Effector memory CD4-positive, alpha-beta T cell (primary cell): ENCODE measurements around the gene DCDC2B.

Experiments
- DNase-seq, 3 donors: peaks; one replicate each; pipeline ENCODE4 v3.0.0-alpha.2; 2020
- H3K27ac ChIP-seq: 2 replicates; pipeline ENCODE4 v1.7.0; 2013; ENCODE audit warnings: mild to moderate bottlenecking, low read length, moderate library complexity; ENCODE audit not compliant: insufficient read depth, poor library complexity, severe bottlenecking
- H3K27me3 ChIP-seq: replicated peaks from 2 replicates; pipeline ENCODE4 v1.7.0; 2013; ENCODE audit warnings: mild to moderate bottlenecking, low read length; ENCODE audit not compliant: insufficient read depth, control insufficient read depth, poor library complexity, severe bottlenecking
- H3K36me3 ChIP-seq: 2 replicates; pipeline ENCODE4 v1.7.0; 2013; ENCODE audit warnings: mild to moderate bottlenecking, low read length, moderate library complexity; ENCODE audit not compliant: control insufficient read depth, insufficient read depth
- H3K4me1 ChIP-seq: 2 replicates; pipeline ENCODE4 v1.7.0; 2013; ENCODE audit warnings: low read length, mild to moderate bottlenecking; ENCODE audit not compliant: control insufficient read depth, insufficient read depth, poor library complexity, severe bottlenecking
- H3K4me3 ChIP-seq: 2 replicates; pipeline ENCODE4 v1.7.0; 2013; ENCODE audit warnings: low read length, low read depth, mild to moderate bottlenecking; ENCODE audit not compliant: insufficient read depth, poor library complexity, severe bottlenecking
- H3K9me3 ChIP-seq: 2 replicates; pipeline ENCODE4 v1.7.0; 2013; ENCODE audit warnings: mild to moderate bottlenecking, low read length, moderate library complexity; ENCODE audit not compliant: control insufficient read depth

Gene DCDC2B

GRCh38 chr1:32201011-32201855, 7.7 kb upstream of the DCDC2B start:
- DNase-seq = peak; percentile 67 to 74 (median 69)
- H3K4me3 ChIP-seq = peak overlapping the region; percentile 67
- H3K27ac ChIP-seq = peak overlapping the region; percentile 93
- H3K36me3 ChIP-seq = peaks cover 6% of the 10 kb centered on the region
- peaks cover 42% of the 10 kb centered on the region for H3K4me1 ChIP-seq
- H3K27me3 ChIP-seq = no peaks in the 10 kb centered on the region
- no peaks in the 10 kb centered on the region for H3K9me3 ChIP-seq

- no peaks in the 10 kb centered on the region for H3K9me3 ChIP-seq
- no peaks in the 10 kb centered on the region for H3K27me3 ChIP-seq
- H3K4me1 ChIP-seq = peaks cover 27% of the 10 kb centered on the region
- H3K36me3 ChIP-seq = no peaks in the 10 kb centered on the region
- peak overlapping the region; percentile 74 for H3K4me3 ChIP-seq
- DNase-seq = no peak
- H3K27ac ChIP-seq = peak overlapping the region; percentile 75
Measured at GRCh38 chr1:32204943-32205361, 3.9 kb upstream of the DCDC2B start.

- Histone ChIP-seq H3K4me1 (peaks cover 24% of the 10 kb centered on the region), H3K27ac (peak within 1 kb of the TSS; percentile 75), H3K27me3 (no peaks in the 10 kb centered on the region), H3K9me3 (no peaks in the 10 kb centered on the region), H3K36me3 (no peaks in the 10 kb centered on the region), H3K4me3 (peak within 1 kb of the TSS; percentile 74)
- DNase-seq = peak; percentile 73 to 83 (median 77)
Measured at GRCh38 chr1:32205401-32206370, 3.2 kb upstream of the DCDC2B start, which contains the start of gene IQCC. Gene IQCC, plus strand, starts transcription at chr1:32205671. Its CDS starts 11 bp downstream, at chr1:32205682.

GRCh38 chr1:32208469-32208868, 420 bp upstream of the DCDC2B start:
- no peak for DNase-seq
- no peak overlapping the region for H3K4me3 ChIP-seq
- no peaks in the 10 kb centered on the region for H3K36me3 ChIP-seq
- no peaks in the 10 kb centered on the region for H3K9me3 ChIP-seq
- no peaks in the 10 kb centered on the region for H3K27me3 ChIP-seq
- H3K27ac ChIP-seq = no peak overlapping the region
- H3K4me1 ChIP-seq = peaks cover 14% of the 10 kb centered on the region

- no peak overlapping the region for H3K4me3 ChIP-seq
- peak overlapping the region; percentile 6 for H3K27ac ChIP-seq
- H3K36me3 ChIP-seq = peaks cover 12% of the 10 kb centered on the region
Measured at GRCh38 chr1:32215629-32216480, 7.0 kb downstream of the DCDC2B start.

GRCh38 chr1:32216566-32216965, 7.7 kb downstream of the DCDC2B start:
- Histone ChIP-seq H3K27ac (no peak overlapping the region), H3K27me3 (no peaks in the 10 kb centered on the region), H3K36me3 (peaks cover 12% of the 10 kb centered on the region), H3K9me3 (no peaks in the 10 kb centered on the region), H3K4me1 (peaks cover 19% of the 10 kb centered on the region), H3K4me3 (no peak overlapping the region)
- no peak for DNase-seq

More at GRCh38 chr1:32215629-32216480, 7.0 kb downstream of the DCDC2B start:
- H3K9me3 ChIP-seq = no peaks in the 10 kb centered on the region
- DNase-seq = peak; percentile 21 to 40 (median 29)
- H3K4me1 ChIP-seq = peaks cover 13% of the 10 kb centered on the region
- H3K27me3 ChIP-seq = no peaks in the 10 kb centered on the region

- peaks cover 12% of the 10 kb centered on the region for H3K36me3 ChIP-seq
- H3K27me3 ChIP-seq = no peaks in the 10 kb centered on the region
- no peaks in the 10 kb centered on the region for H3K9me3 ChIP-seq
- peaks cover 31% of the 10 kb centered on the region for H3K4me1 ChIP-seq
- no peak for DNase-seq
- no peak overlapping the region for H3K4me3 ChIP-seq
- H3K27ac ChIP-seq = no peak overlapping the region
Measured at GRCh38 chr1:32219022-32219421, 10.1 kb downstream of the DCDC2B start.

GRCh38 chr1:32220746-32221580, 12.1 kb downstream of the DCDC2B start:
- H3K4me1 ChIP-seq = peaks cover 25% of the 10 kb centered on the region
- no peaks in the 10 kb centered on the region for H3K27me3 ChIP-seq
- H3K9me3 ChIP-seq = no peaks in the 10 kb centered on the region
- H3K4me3 ChIP-seq = peak overlapping the region; percentile 70
- peak overlapping the region; percentile 96 for H3K27ac ChIP-seq
- DNase-seq = no peak
- peaks cover 11% of the 10 kb centered on the region for H3K36me3 ChIP-seq
